Astrocyte (in vitro differentiated cells and primary cell): ENCODE results near the gene PIGQ.

Experiments
- EZH2 ChIP-seq: IDR thresholded peaks from 2 replicates; pipeline ENCODE4 v1.6.1; 2012; ENCODE audit warnings: mild to moderate bottlenecking, low read length, inconsistent platforms; ENCODE audit not compliant: insufficient read depth
- TF ChIP-seq, protein P1 (sequence below): IDR thresholded peaks from 2 replicates; pipeline ENCODE4 v1.5.1; 2011; ENCODE audit warnings: low read depth, mild to moderate bottlenecking, inconsistent platforms, low read length, moderate library complexity; ENCODE audit not compliant: insufficient read depth

- TF ChIP-seq, protein P1, sequence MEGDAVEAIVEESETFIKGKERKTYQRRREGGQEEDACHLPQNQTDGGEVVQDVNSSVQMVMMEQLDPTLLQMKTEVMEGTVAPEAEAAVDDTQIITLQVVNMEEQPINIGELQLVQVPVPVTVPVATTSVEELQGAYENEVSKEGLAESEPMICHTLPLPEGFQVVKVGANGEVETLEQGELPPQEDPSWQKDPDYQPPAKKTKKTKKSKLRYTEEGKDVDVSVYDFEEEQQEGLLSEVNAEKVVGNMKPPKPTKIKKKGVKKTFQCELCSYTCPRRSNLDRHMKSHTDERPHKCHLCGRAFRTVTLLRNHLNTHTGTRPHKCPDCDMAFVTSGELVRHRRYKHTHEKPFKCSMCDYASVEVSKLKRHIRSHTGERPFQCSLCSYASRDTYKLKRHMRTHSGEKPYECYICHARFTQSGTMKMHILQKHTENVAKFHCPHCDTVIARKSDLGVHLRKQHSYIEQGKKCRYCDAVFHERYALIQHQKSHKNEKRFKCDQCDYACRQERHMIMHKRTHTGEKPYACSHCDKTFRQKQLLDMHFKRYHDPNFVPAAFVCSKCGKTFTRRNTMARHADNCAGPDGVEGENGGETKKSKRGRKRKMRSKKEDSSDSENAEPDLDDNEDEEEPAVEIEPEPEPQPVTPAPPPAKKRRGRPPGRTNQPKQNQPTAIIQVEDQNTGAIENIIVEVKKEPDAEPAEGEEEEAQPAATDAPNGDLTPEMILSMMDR, result no peak
- no peak for TF ChIP-seq EZH2
Measured at GRCh38 chr16:535446-536405, 34.0 kb upstream of the PIGQ start.
